ENCODE measurements around the gene UNC50.
"Not testable (repeated sequence)": the region's sequence is repeated elsewhere in the genome, so short reads cannot be mapped to it uniquely, and the experiment has no call there.

UNC50 gene

GRCh38 chr2:98583816-98584618, 24.4 kb upstream of the UNC50 start:
- H3K4me3 Mint-ChIP-seq: no peak overlapping the region
- ATAC-seq (ENCODE audit: low read depth) (no peak), DNase-seq (ENCODE audit: low spot score in 2 of 2) (no peak)
- H3K4me1 Mint-ChIP-seq: peaks cover 6% of the 10 kb centered on the region
- no peaks in the 10 kb centered on the region for H3K27me3 Mint-ChIP-seq
- no peak overlapping the region for H3K27ac Mint-ChIP-seq
- H3K9me3 Mint-ChIP-seq: no peaks in the 10 kb centered on the region
- peaks cover 15% of the 10 kb centered on the region for H3K36me3 Mint-ChIP-seq

DNA sequence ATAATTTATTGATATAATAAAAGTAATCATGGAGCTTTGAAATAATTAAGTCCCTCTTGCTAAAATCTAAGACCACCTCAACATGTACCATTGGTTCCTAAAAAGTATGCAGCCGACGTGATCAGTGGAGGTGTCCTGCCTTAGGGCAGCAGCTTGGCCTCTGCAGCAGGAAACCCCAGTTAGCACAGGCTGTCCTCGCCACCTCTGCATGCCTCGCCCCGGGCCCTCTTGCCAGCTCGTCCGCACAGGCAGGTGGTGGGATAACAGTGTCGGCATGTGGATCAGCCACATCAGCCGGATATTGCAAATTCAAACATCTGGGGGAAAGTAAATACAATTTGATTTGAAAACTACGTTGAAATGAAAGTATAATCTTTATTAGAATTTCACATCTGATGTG, 23.0 kb upstream of the UNC50 start:
- Mint-ChIP-seq H3K36me3 (peaks cover 15% of the 10 kb centered on the region), H3K27ac (no peak overlapping the region), H3K4me1 (peaks cover 6% of the 10 kb centered on the region), H3K4me3 (no peak overlapping the region), H3K9me3 (no peaks in the 10 kb centered on the region), H3K27me3 (no peaks in the 10 kb centered on the region)
- no peak for DNase-seq (ENCODE audit: low spot score in 2 of 2)
- ATAC-seq (ENCODE audit: low read depth): no peak

DNA sequence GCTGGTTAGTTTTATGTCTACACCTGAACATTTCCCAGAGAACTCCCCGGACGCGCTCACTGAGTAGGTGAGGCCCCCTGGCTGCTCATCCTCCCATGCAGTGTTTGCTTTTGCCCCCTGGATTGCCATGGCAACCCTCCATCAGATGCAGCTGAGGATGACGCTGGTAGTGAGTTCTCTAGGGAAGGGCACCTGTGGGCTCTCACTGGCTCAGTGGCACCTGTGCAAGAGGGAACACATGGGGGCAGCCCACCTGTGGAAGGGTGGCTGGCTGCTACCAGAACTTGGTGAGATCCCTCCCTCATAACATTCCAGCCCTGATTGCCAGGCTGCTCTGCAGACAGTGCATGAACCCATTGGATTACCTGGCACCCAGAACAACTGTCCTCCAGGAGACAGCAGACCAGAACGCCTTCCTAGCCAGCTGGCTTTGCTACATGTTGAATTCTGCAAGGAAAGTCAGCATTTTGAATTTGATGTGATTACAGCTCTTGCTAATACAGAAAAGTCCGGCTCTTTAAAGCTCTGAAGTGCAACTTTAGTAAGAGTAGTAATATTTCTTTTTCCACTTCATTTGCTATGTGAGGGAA, 21.7 kb upstream of the UNC50 start:
- Mint-ChIP-seq H3K4me1 (no peaks in the 10 kb centered on the region), H3K27me3 (no peaks in the 10 kb centered on the region), H3K9me3 (no peaks in the 10 kb centered on the region), H3K27ac (no peak overlapping the region), H3K36me3 (peaks cover 14% of the 10 kb centered on the region), H3K4me3 (no peak overlapping the region)
- no peak for DNase-seq (ENCODE audit: low spot score in 2 of 2)
- no peak for ATAC-seq (ENCODE audit: low read depth)

GRCh38 chr2:98588880-98589431, 19.4 kb upstream of the UNC50 start:
- Mint-ChIP-seq H3K4me1 (no peaks in the 10 kb centered on the region), H3K36me3 (peaks cover 13% of the 10 kb centered on the region), H3K27me3 (no peaks in the 10 kb centered on the region), H3K27ac (no peak overlapping the region), H3K9me3 (no peaks in the 10 kb centered on the region), H3K4me3 (no peak overlapping the region)
- DNase-seq (ENCODE audit: low spot score in 2 of 2) (no peak), ATAC-seq (ENCODE audit: low read depth) (no peak)

GRCh38 chr2:98589489-98589888, 18.9 kb upstream of the UNC50 start:
- Mint-ChIP-seq H3K27me3 (no peaks in the 10 kb centered on the region), H3K27ac (no peak overlapping the region), H3K36me3 (peaks cover 15% of the 10 kb centered on the region), H3K4me1 (no peaks in the 10 kb centered on the region), H3K4me3 (no peak overlapping the region), H3K9me3 (no peaks in the 10 kb centered on the region)
- DNase-seq (ENCODE audit: low spot score in 2 of 2): no peak
- no peak for ATAC-seq (ENCODE audit: low read depth)

- peaks cover 17% of the 10 kb centered on the region for H3K36me3 Mint-ChIP-seq
- no peak overlapping the region for H3K27ac Mint-ChIP-seq
- no peak overlapping the region for H3K4me3 Mint-ChIP-seq
- DNase-seq (ENCODE audit: low spot score in 2 of 2) (no peak), ATAC-seq (ENCODE audit: low read depth) (no peak)
- H3K27me3 Mint-ChIP-seq: no peaks in the 10 kb centered on the region
- no peaks in the 10 kb centered on the region for H3K9me3 Mint-ChIP-seq
- no peaks in the 10 kb centered on the region for H3K4me1 Mint-ChIP-seq
Observed at GRCh38 chr2:98592565-98592964, 15.8 kb upstream of the UNC50 start.

- H3K4me1 Mint-ChIP-seq; H3K27me3 Mint-ChIP-seq; H3K4me3 Mint-ChIP-seq; ATAC-seq (ENCODE audit: low read depth); DNase-seq (ENCODE audit: low spot score in 2 of 2); H3K9me3 Mint-ChIP-seq; H3K27ac Mint-ChIP-seq: not testable (repeated sequence)
- H3K36me3 Mint-ChIP-seq: peaks cover 21% of the 10 kb centered on the region
Observed at GRCh38 chr2:98594665-98595064, 13.7 kb upstream of the UNC50 start.

GRCh38 chr2:98598781-98599428, 9.5 kb upstream of the UNC50 start:
- DNase-seq (ENCODE audit: low spot score in 2 of 2): no peak
- no peaks in the 10 kb centered on the region for H3K27me3 Mint-ChIP-seq
- no peaks in the 10 kb centered on the region for H3K9me3 Mint-ChIP-seq
- peaks cover 24% of the 10 kb centered on the region for H3K36me3 Mint-ChIP-seq
- no peak overlapping the region for H3K27ac Mint-ChIP-seq
- H3K4me3 Mint-ChIP-seq: no peak overlapping the region
- H3K4me1 Mint-ChIP-seq: peaks cover 2% of the 10 kb centered on the region
- ATAC-seq (ENCODE audit: low read depth): no peak

DNA sequence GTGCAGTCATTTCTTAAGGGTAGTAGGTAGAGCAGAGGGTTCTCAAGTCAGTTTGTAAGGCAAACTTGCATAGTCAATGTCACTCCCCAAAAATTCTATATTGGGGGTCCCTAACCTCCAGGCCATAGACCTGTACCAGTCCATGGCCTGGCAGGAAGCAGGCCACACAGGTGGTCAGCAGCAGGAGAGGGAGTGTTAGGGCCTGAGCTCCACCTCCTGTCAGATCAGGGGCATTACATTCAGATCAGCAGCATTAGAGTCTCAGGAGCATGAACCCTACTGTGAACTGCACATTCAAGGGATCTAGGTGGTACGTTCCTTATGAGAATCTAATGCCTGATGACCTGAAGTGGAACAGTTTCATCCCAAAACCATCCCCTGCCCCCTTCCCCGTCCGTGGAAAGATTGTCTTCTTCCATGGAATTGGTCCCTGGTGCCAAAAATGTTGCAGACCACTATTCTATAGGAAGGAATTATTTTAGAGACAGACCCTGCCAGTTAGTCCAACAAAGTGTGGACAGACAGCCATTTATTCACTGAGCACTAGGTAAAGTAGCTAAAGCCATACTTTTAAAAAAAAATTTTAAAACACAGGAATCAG, 6.8 kb upstream of the UNC50 start:
- ATAC-seq (ENCODE audit: low read depth): peak; percentile 59
- Mint-ChIP-seq H3K9me3 (no peaks in the 10 kb centered on the region), H3K27ac (no peak overlapping the region), H3K36me3 (peaks cover 19% of the 10 kb centered on the region), H3K27me3 (no peaks in the 10 kb centered on the region), H3K4me3 (no peak overlapping the region), H3K4me1 (peaks cover 19% of the 10 kb centered on the region)
- no peak for DNase-seq (ENCODE audit: low spot score in 2 of 2)

- DNase-seq (ENCODE audit: low spot score in 2 of 2) (no peak), ATAC-seq (ENCODE audit: low read depth) (no peak)
- Mint-ChIP-seq H3K27ac (peak overlapping the region; percentile 46), H3K36me3 (peaks cover 12% of the 10 kb centered on the region), H3K4me3 (no peak overlapping the region), H3K27me3 (no peaks in the 10 kb centered on the region), H3K9me3 (no peaks in the 10 kb centered on the region), H3K4me1 (peaks cover 37% of the 10 kb centered on the region)
Observed at GRCh38 chr2:98604547-98604946, 3.8 kb upstream of the UNC50 start.

DNA sequence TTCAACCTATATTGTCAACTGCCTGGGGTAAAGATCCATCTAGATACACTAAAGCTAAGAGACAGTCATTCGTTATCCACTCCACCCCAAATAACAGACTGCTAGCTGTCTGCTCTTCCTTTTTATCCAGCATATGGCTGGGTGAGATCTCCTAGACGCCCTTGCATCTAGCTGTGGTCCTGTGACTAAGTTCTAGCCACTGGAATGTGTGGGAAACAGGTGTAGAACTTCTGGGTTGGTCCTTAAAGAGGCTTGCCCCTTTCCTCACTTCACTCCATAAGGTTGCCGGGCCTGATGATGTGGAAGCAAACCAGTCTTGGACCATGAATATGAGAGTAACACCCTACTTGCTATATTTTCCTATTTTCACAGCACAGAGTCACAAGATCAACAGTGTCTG, 3.3 kb upstream of the UNC50 start:
- peak overlapping the region; percentile 46 for H3K27ac Mint-ChIP-seq
- H3K36me3 Mint-ChIP-seq: peaks cover 8% of the 10 kb centered on the region
- no peaks in the 10 kb centered on the region for H3K27me3 Mint-ChIP-seq
- ATAC-seq (ENCODE audit: low read depth) (no peak), DNase-seq (ENCODE audit: low spot score in 2 of 2) (no peak)
- peaks cover 36% of the 10 kb centered on the region for H3K4me1 Mint-ChIP-seq
- H3K9me3 Mint-ChIP-seq: no peaks in the 10 kb centered on the region
- H3K4me3 Mint-ChIP-seq: no peak overlapping the region

- Mint-ChIP-seq H3K9me3 (no peaks in the 10 kb centered on the region), H3K4me1 (peaks cover 40% of the 10 kb centered on the region), H3K4me3 (peak overlapping the region; percentile 15), H3K36me3 (peaks cover 4% of the 10 kb centered on the region), H3K27ac (peak overlapping the region; percentile 97), H3K27me3 (no peaks in the 10 kb centered on the region)
- DNase-seq (ENCODE audit: low spot score in 2 of 2) (no peak), ATAC-seq (ENCODE audit: low read depth) (no peak)
Observed at GRCh38 chr2:98606431-98606830, 2.0 kb upstream of the UNC50 start.

DNA sequence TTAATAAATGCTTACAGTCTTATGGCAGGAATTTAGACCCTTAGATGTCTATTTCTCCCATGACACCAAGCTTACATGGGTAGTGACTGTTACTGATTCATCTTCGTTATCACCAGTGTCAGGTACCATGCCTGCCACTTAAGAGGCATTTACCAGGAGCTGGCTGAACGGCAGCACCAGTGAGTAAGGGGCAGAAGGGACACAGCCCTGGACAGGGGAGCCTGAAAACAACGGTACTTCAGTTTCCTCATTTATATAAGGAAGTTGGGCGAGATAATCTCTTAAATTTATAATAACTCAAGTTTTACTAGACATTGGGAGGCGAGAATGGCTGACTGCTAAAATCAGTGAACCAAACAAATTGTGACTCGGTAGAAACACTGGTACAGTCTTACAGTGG, 1.3 kb upstream of the UNC50 start:
- no peaks in the 10 kb centered on the region for H3K27me3 Mint-ChIP-seq
- DNase-seq (ENCODE audit: low spot score in 2 of 2): no peak
- H3K4me1 Mint-ChIP-seq: peaks cover 40% of the 10 kb centered on the region
- ATAC-seq (ENCODE audit: low read depth): no peak
- no peaks in the 10 kb centered on the region for H3K9me3 Mint-ChIP-seq
- H3K4me3 Mint-ChIP-seq: peak overlapping the region; percentile 97
- peaks cover 4% of the 10 kb centered on the region for H3K36me3 Mint-ChIP-seq
- H3K27ac Mint-ChIP-seq: peak overlapping the region; percentile 97

DNA sequence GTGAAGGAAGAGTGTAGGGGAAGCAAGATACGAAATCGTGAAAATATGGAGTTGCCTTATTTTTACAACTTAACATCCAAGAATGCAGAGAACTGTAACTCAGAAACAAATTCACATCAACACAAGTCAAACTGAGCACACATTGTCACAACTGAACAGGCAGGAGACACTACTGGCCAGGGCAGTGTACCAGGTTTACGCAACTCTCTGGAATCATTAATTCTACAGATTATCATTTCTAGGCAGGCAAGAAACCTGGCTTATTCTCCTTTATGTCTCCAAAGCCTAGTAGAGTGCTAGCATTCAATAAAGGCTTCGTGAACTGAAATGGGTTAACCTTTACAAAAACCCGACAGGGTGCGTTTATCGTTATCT, 661 bp upstream of the UNC50 start:
- Mint-ChIP-seq H3K27ac (peak overlapping the region; percentile 97), H3K4me3 (peak overlapping the region; percentile 97), H3K4me1 (peaks cover 40% of the 10 kb centered on the region), H3K36me3 (peaks cover 4% of the 10 kb centered on the region), H3K27me3 (no peaks in the 10 kb centered on the region), H3K9me3 (no peaks in the 10 kb centered on the region)
- DNase-seq (ENCODE audit: low spot score in 2 of 2) (no peak), ATAC-seq (ENCODE audit: low read depth) (no peak)
